ENCODE data around the gene EEIG2. TPM values are rescaled to one million over a fixed set of nuclear protein-coding genes. Genes with fewer than 3 reads are reported as not detected.
A peak's percentile ranks its signal among the peaks of the same experiment; 100 is the strongest.

The EEIG2 gene
- total RNA-seq, 1 donor from 2014 or later: 13.9 TPM

DNA sequence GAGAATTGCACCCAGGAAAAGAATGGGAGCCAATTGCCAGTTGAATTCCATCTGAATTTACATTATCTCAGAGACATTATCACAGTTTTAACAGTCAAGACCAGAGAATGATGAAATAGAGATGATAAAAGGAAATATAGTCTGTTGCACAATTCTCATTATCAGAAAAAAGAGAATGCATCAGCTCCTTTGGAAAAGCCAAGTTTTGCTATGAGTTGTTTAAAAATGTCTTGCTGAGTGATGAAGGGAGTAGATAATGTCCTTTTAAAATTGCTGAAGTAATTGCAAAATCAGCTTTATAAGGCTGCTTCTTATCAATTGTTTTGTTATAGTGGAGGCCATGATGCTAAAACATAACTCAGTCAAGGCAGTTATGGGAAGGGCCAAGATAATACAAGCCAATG, 37.9 kb upstream of the EEIG2 start:
- Mint-ChIP-seq H3K4me1 (peaks cover 3% of the 10 kb centered on the region), H3K4me3 (no peak overlapping the region), H3K36me3 (no peaks in the 10 kb centered on the region), H3K9me3 (peaks cover 19% of the 10 kb centered on the region), H3K27me3 (ENCODE audit: low read depth) (peaks cover 8% of the 10 kb centered on the region), H3K27ac (no peak overlapping the region)
- TF ChIP-seq, protein P1, sequence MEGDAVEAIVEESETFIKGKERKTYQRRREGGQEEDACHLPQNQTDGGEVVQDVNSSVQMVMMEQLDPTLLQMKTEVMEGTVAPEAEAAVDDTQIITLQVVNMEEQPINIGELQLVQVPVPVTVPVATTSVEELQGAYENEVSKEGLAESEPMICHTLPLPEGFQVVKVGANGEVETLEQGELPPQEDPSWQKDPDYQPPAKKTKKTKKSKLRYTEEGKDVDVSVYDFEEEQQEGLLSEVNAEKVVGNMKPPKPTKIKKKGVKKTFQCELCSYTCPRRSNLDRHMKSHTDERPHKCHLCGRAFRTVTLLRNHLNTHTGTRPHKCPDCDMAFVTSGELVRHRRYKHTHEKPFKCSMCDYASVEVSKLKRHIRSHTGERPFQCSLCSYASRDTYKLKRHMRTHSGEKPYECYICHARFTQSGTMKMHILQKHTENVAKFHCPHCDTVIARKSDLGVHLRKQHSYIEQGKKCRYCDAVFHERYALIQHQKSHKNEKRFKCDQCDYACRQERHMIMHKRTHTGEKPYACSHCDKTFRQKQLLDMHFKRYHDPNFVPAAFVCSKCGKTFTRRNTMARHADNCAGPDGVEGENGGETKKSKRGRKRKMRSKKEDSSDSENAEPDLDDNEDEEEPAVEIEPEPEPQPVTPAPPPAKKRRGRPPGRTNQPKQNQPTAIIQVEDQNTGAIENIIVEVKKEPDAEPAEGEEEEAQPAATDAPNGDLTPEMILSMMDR (IDR thresholded peaks at IDR 0.05; ENCODE audit: unreplicated experiment): no peak
- DNase-seq (ENCODE audit: low spot score in 2 of 2, unreplicated experiment in 2 of 2): no peak

DNA sequence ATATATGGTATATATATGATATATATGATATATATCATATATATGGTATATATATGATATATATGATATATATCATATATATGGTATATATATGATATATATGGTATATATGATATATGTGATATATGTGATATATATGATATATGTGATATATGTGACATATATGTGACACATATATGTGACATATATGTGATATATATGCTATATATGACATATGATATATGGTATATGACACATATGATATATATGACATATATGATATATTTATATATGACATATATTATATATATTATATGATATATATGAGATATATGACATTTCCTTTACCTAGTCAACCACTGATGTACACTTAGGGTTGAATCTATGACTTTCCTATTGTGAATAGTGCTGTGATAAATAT, 36.1 kb upstream of the EEIG2 start:
- H3K4me3 Mint-ChIP-seq: no peak overlapping the region

DNA sequence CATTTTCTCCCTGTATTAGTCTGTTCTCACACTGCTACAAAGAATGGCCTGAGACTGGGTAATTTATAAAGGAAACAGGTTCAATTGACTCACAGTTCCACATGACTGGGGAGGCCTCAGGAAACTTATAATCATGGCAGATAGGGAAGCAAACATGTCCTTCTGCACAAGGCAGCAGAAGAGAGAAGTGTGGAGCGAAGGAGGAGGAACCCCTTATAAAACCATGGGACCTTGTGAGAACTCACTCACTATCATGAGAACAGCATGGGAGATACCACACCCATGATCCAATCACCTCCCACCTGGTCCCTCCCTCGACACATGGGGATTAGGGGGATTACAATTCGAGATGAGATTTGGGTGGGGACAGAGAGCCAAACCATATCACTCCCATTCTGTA, 35.2 kb upstream of the EEIG2 start:
- Mint-ChIP-seq H3K27ac (no peak overlapping the region), H3K36me3 (no peaks in the 10 kb centered on the region), H3K9me3 (peaks cover 12% of the 10 kb centered on the region), H3K27me3 (ENCODE audit: low read depth) (peaks cover 4% of the 10 kb centered on the region), H3K4me3 (no peak overlapping the region), H3K4me1 (peaks cover 8% of the 10 kb centered on the region)
- TF ChIP-seq, protein P1 (IDR thresholded peaks at IDR 0.05; ENCODE audit: unreplicated experiment): no peak
- no peak for DNase-seq (ENCODE audit: low spot score in 2 of 2, unreplicated experiment in 2 of 2)

More for the DNA sequence above, 36.1 kb upstream of the EEIG2 start:
- TF ChIP-seq, protein P1 (IDR thresholded peaks at IDR 0.05; ENCODE audit: unreplicated experiment): no peak
- peaks cover 4% of the 10 kb centered on the region for H3K27me3 Mint-ChIP-seq (ENCODE audit: low read depth)
- no peak for DNase-seq (ENCODE audit: low spot score in 2 of 2, unreplicated experiment in 2 of 2)
- H3K27ac Mint-ChIP-seq: no peak overlapping the region
- H3K36me3 Mint-ChIP-seq: no peaks in the 10 kb centered on the region
- peaks cover 8% of the 10 kb centered on the region for H3K4me1 Mint-ChIP-seq
- H3K9me3 Mint-ChIP-seq: peaks cover 19% of the 10 kb centered on the region

DNA sequence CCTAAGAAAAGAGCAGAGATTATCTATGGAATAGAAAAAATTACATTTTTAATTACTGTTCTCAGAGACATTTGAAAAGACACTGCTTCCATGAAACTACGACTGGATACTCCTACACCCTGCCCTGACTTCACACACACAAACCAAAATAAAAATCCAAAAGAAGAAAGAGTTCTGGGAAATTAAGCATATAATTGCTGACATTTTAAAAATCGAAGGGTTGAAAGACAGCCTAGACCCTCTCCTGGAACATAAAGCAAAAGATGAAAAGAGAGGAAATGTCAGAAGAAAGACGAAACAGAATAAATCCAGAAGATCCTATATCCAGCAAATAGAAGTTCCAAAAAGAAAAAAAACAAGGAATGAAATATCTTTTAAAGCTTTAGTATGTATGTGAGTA, 32.8 kb upstream of the EEIG2 start:
- Mint-ChIP-seq H3K36me3 (no peaks in the 10 kb centered on the region), H3K27ac (no peak overlapping the region), H3K27me3 (ENCODE audit: low read depth) (no peaks in the 10 kb centered on the region), H3K9me3 (peaks cover 12% of the 10 kb centered on the region), H3K4me3 (no peak overlapping the region), H3K4me1 (peaks cover 7% of the 10 kb centered on the region)
- DNase-seq (ENCODE audit: low spot score in 2 of 2, unreplicated experiment in 2 of 2): no peak
- TF ChIP-seq, protein P1 (IDR thresholded peaks at IDR 0.05; ENCODE audit: unreplicated experiment): no peak

DNA sequence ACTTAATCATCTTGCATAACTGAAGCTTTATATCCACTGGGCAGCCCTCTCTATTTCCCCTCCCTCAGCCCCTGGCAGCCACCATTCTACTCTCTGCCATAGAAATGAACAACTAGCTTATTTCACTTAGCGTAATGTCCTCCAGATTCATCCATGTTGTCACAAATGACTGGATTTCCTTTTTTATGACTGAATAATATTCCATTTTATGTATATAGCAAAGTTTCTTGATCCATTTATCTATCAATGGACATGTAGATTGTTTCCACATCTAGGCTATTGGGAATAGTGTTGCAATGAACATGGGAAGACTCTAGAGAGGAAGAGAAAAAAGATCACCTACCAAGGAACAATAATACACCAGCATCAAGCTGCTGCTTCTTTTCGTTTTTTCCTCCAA, 32.1 kb upstream of the EEIG2 start:
- peaks cover 8% of the 10 kb centered on the region for H3K4me1 Mint-ChIP-seq
- H3K4me3 Mint-ChIP-seq: no peak overlapping the region
- no peak for DNase-seq (ENCODE audit: low spot score in 2 of 2, unreplicated experiment in 2 of 2)
- H3K27me3 Mint-ChIP-seq (ENCODE audit: low read depth): no peaks in the 10 kb centered on the region
- H3K27ac Mint-ChIP-seq: no peak overlapping the region
- peaks cover 12% of the 10 kb centered on the region for H3K9me3 Mint-ChIP-seq
- H3K36me3 Mint-ChIP-seq: no peaks in the 10 kb centered on the region
- TF ChIP-seq, protein P1 (IDR thresholded peaks at IDR 0.05; ENCODE audit: unreplicated experiment): no peak

DNA sequence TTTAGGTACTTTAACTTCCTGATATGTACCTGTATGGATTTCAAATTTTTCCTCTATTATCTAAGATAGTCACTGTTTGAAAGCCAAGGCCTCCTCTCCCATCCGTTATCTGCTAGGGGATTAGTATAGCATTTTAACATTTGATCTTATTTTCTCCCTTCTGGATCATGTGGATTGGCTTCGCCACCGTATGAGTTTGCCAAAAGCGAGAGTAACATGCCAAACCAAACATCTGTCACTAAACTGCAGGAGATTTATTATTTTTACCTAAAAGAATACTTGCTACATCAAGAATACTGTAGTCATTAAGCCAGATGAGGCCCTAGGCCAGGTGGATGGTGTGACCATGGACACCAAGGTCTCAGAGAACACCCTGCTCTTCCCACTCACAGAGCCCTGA, 28.5 kb upstream of the EEIG2 start:
- Mint-ChIP-seq H3K9me3 (no peaks in the 10 kb centered on the region), H3K27ac (peak overlapping the region; percentile 33), H3K4me3 (no peak overlapping the region), H3K27me3 (ENCODE audit: low read depth) (no peaks in the 10 kb centered on the region), H3K4me1 (peaks cover 21% of the 10 kb centered on the region), H3K36me3 (no peaks in the 10 kb centered on the region)
- no peak for DNase-seq (ENCODE audit: low spot score in 2 of 2, unreplicated experiment in 2 of 2)
- TF ChIP-seq, protein P1 (IDR thresholded peaks at IDR 0.05; ENCODE audit: unreplicated experiment): no peak

All from mesothelial cell of epicardium (in vitro differentiated cells).